Kidney tubule cell (primary cell): ENCODE results near the gene TACR3.
"Not testable (repeated sequence)": the region's sequence is repeated elsewhere in the genome, so short reads cannot be mapped to it uniquely, and the experiment has no call there.

ENCODE experiments used
- DNase-seq: peaks from one replicate; pipeline ENCODE4 v3.0.0-alpha.2; 2018; ENCODE audit warnings: low spot score

Gene TACR3, protein sequence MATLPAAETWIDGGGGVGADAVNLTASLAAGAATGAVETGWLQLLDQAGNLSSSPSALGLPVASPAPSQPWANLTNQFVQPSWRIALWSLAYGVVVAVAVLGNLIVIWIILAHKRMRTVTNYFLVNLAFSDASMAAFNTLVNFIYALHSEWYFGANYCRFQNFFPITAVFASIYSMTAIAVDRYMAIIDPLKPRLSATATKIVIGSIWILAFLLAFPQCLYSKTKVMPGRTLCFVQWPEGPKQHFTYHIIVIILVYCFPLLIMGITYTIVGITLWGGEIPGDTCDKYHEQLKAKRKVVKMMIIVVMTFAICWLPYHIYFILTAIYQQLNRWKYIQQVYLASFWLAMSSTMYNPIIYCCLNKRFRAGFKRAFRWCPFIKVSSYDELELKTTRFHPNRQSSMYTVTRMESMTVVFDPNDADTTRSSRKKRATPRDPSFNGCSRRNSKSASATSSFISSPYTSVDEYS

DNA sequence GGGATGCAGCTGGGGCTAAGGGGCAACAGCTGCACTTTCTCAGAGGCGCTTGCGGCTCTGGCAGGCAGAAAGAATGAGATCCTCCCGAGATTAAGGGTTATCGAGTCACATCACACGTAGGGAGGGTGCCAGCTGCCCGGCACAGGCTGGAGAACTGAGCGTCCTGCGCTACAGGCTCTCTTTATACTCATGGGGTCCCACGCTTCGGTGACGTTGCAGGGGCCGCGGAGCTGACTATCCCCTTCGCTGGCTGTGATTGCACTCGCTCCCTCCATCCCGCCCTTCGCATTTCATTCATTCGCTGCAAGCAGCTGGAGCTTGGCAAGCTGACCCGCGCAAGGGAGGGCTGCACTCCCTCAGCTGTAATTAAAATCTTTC lies at the start of gene TACR3:
Gene TACR3, minus strand, starts transcription at position 156 of the 378 bp plus-strand sequence. CDS start 310 bp downstream, outside the sequence.
- DNase-seq: no peak

GRCh38 chr4:103757631-103758030 lies 37.8 kb upstream of the TACR3 start:
- no peak for DNase-seq

DNA sequence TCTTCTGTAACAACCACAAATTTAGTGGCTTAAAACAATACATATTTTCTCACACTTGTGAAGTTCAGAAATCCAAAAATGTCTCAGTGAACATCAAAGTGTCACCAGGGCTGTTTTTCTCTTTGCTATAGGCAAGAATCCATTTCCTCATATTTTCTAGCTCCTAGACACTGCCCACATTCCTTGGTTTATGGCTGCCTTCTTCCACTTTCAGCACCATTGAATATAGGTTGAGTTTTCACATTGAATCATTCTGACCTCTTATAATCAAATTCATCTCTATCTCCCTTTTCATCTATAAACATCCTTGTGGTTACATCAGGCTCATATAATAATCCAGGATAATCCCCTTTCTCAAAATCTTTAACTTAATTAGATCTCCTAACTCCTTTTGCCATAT lies 37.0 kb upstream of the TACR3 start:
- DNase-seq: peak; percentile 12

DNA sequence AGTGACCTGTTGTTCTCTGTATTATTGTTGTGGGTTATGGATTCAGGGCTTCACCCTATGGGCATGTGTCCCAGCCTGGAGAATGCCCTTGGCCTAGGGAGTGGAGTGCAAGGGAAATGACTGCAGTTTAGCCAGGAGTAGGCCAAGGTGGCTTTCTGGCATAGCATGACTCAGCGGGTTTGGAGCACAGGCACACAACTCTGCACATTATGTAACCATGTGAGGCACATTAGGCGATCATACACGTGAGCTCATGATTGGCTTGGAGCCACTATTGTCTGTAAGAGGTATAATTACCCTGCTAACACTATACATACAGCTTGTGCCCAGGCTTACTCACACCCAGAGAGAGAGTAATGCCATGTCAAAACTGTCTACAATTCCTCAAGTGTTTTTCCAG lies 35.1 kb upstream of the TACR3 start:
- DNase-seq: peak; percentile 76

DNA sequence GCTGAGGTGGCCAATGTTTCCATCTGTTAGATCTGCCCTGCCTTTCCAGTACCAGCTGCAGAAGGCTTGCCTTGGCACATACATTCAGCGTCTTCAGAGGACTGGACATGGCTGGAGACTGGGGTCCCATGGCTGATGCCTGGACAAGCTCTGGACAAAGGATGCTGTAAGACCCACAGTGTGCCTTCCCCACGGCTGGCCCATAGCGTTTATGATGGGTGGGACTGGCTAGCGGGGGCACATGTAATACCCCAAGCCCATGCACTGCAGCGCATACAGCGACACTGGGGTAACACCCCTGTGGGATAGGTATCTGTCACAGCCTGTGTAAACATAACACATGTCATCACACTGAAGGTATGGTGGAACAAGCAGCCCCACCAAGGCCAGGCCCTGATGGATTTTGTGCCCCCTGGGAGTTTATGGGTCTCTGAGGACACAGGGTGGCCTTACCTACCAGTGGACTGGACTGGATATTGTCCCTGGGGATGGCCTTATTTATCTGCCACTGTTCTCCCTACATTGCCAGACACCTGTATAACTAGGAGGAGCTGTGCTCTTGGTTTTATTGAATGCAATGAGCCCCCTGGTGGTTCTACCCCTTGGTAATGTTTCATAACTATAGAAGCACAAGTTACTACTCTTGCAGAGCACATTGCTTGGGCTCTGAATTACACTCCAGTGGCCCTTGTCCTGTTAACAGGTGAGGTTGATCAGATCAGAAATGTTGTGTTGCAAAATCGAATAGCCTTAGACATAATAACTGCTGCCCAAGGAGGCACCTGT lies 34.3 kb upstream of the TACR3 start:
- DNase-seq: no peak

GRCh38 chr4:103723150-103723549 lies 3.4 kb upstream of the TACR3 start:
- DNase-seq: not testable (repeated sequence)

GRCh38 chr4:103721251-103721650 lies 1.5 kb upstream of the TACR3 start:
- DNase-seq: no peak

GRCh38 chr4:103720661-103721060 lies 876 bp upstream of the TACR3 start:
- no peak for DNase-seq

DNA sequence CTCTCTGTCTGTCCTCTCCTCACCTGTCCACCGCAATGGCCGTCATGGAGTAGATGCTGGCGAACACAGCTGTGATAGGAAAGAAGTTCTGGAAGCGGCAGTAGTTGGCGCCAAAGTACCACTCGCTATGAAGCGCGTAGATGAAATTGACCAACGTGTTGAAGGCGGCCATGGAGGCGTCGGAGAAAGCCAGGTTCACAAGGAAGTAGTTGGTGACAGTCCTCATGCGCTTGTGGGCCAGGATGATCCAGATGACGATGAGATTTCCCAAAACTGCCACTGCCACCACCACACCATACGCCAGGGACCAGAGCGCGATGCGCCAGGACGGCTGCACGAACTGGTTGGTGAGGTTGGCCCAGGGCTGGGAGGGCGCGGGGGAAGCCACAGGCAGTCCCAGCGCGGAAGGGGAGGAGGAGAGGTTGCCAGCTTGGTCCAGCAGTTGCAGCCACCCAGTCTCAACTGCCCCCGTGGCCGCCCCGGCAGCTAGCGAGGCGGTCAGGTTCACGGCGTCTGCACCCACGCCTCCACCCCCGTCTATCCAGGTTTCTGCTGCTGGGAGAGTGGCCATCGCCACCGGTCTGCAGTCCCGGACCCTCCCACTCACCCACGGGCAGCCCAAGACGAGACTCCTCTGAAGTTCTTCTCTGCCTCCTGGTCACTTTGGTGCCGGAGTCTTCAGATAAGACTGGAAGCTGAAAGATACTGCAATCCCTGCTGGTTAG lies 518 bp downstream of the TACR3 start:
- peak; percentile 16 for DNase-seq

- DNase-seq: no peak
These were observed 27.2 kb downstream of the TACR3 start for GRCh38 chr4:103692615-103693014.

DNA sequence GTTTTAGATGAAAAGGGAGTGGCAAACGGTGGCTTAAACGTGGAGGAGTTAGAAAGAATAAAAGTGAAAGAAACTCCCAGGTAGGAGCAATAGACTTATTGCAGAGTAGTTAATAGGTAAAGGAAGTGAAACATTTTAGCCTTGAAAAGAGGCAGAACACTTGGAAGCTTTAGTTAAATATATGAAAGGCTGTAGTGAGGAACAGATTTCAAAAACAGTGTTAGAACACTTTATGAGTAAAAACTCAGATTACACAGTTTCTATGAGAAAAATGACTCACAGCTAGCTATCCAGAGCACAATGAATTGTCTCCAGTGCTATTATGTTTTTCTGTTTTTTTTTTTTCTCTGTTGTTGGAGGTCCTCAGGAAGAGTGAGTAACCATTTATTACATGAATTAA lies 45.8 kb downstream of the TACR3 start:
- DNase-seq: no peak

DNA sequence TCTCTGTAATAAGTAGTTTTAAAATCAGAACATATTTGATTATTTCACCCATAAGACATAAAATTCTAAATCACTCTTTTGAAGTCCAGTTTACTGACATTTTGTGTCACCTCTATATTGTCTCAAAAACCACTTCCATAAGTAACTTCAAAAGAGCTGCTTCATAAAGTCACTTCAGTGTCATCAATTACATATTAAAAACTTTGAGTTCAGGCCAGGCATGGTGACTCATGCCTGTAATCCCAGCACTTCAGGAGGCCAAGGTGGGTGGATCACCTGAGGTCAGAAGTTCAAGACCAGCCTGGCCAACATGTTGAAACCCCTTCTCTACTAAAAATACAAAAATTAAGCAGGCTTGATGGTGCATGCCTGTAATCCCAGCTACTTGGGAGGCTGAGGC lies 53.0 kb downstream of the TACR3 start:
- not testable (repeated sequence) for DNase-seq

DNA sequence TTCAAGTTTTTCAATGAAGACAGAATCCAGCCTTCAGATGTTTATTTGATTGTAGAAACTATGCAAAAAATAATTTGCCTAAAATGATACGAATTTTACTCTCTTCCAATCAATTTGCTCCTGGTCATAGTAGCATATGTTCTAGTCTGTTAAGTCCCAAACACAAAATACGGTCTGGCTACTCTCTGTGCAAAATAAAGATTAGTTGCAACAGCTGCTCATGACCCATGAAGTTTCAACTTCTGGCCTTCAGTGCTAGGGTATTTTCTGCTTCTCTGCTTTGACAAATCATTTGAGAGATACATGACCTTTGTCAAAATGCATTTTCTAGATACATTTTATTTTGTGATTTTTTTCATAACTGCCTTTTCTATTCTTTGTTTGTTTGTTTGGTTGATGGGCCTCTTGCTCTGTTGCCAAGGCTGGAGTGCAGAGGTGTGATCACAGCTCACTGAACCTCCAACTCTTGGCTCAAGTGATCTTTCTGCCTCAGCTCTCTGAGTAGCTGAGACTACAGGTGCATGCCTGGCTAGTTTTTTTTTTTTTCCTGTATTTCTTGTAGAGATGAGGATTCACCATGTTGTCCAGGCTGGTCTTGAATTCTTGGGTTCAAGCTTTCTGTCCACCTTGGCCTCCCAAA lies 55.2 kb downstream of the TACR3 start:
- DNase-seq: no peak

DNA sequence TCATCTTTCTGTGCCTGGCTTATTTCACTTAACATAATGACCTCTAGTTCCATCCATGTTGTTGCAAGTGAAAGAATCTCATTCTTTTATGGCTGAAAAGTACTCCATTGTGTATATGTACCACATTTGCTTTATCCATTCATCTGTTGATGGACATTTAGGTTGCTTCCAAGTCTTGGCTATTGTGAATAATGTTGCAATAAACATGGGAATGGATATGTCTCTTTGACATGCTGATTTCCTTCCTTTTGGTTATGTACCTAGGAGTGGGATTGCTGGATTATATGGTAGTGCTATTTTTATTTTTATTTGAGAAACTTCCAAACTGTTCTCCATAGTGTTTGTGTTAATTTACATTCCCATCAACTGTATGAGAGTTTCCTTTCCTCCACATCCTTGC lies 71.2 kb downstream of the TACR3 start:
- no peak for DNase-seq

DNA sequence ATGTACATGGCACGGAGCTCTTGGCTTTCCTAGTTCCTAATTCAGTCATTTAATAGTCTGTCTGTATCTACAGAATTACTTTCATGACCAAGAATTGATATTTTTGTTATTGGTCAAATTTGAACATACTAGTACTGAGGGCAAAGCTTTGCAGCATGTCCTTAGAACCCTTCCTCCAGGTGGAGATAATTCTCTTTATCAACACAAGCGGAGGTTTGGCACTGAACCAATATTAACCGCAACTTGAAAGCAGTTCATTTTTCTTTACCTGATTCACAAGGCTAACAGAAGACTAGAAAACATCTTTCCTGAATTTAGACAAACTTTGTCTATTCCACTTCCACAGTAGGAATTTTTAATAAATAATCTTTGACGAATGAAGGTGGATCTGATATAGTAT lies 73.8 kb downstream of the TACR3 start:
- DNase-seq: no peak

GRCh38 chr4:103634236-103634635 lies 85.5 kb downstream of the TACR3 start:
- no peak for DNase-seq

- DNase-seq: no peak
These were observed 93.5 kb downstream of the TACR3 start for GRCh38 chr4:103626296-103626695.

DNA sequence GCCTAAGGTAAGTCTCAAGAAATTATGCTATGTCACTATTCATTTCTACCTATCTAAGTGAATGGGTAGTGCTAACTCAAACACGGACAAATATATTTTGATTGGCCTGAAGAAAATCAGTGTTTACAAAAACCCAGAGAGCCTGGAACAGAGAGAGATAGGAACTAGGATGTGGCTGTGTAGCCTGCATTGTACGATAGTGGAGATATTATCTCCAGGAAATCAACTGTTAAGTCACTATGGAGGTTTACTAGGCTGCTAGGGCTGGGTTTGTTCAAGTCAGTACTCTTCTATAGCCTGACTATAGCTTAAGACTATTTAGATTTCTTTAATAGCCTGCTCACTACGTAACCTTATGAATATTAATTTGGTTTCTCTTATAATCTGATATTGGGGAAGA lies 127.9 kb downstream of the TACR3 start:
- no peak for DNase-seq

- DNase-seq: no peak
These were observed 152.2 kb downstream of the TACR3 start for GRCh38 chr4:103567591-103567990.

GRCh38 chr4:103559178-103559577 lies 160.6 kb downstream of the TACR3 start:
- not testable (repeated sequence) for DNase-seq
